IMR-90 (cell line): ENCODE results near the gene ZFP2. TPM values are rescaled to one million over a fixed set of nuclear protein-coding genes. Genes with fewer than 3 reads are reported as not detected.
A peak's percentile ranks its signal among the peaks of the same experiment; 100 is the strongest.

Experiments used
- ATAC-seq: fragments of 200-7000 bp; cut with Tn5 transposase; 2 replicates; pipeline ENCODE4 v1.9.1; 2020; ENCODE audit warnings: low read depth, mild to moderate bottlenecking, moderate library complexity
- Bru-seq: library from RNA; stranded (reverse); fragments of 400-500 nt; gene quantifications from one replicate; lab custom pipeline; 2021; lab: Mats Ljungman, UMichigan
- BruChase-seq, 2 experiments: library from RNA; stranded (reverse); fragments of 400-500 nt; gene quantifications; one replicate each; lab custom pipeline; 2021; lab: Mats Ljungman, UMichigan
- BruUV-seq: library from RNA; stranded (reverse); fragments of 400-500 nt; replicated peaks from 2 replicates; lab custom pipeline; 2021; lab: Mats Ljungman, UMichigan
- CTCF ChIA-PET: fragments of 300-600 bp; formaldehyde crosslinking; extraction: SDS; loops from one replicate; lab custom pipeline; 2021; ENCODE audit warnings: antibody characterized with exemption; lab: Yijun Ruan, JAX
- POLR2A ChIA-PET: fragments of 300-600 bp; sonication (Branson Sonifier 250); formaldehyde crosslinking; loops from one replicate; lab custom pipeline; 2022; ENCODE audit warnings: antibody characterized with exemption; ENCODE audit not compliant: unreplicated experiment; lab: Charles Lee
- DNase-seq: peaks from one replicate; pipeline ENCODE4 v3.0.0; 2013
- H2AFZ ChIP-seq: replicated peaks from 2 replicates; pipeline ENCODE3; 2013; ENCODE audit warnings: low read length, mild to moderate bottlenecking; ENCODE audit not compliant: poor library complexity
- H2AK5ac ChIP-seq: 2 replicates; pipeline ENCODE4 v1.6.1; 2013; ENCODE audit warnings: low read depth, low read length, inconsistent platforms
- H2AK9ac ChIP-seq: replicated peaks from 2 replicates; pipeline ENCODE3; 2013; ENCODE audit warnings: mild to moderate bottlenecking, low read depth, low read length, moderate library complexity; ENCODE audit not compliant: poor library complexity
- H2BK120ac ChIP-seq: 2 replicates; pipeline ENCODE4 v1.6.1; 2013; ENCODE audit warnings: low read depth, low read length, inconsistent platforms
- H2BK15ac ChIP-seq: 3 replicates; pipeline ENCODE4 v1.6.1; 2013; ENCODE audit warnings: low read depth, low read length, inconsistent platforms
- H2BK20ac ChIP-seq: 2 replicates; pipeline ENCODE4 v1.6.1; 2013; ENCODE audit warnings: low read depth, mild to moderate bottlenecking, inconsistent platforms, low read length, moderate library complexity
- H2BK5ac ChIP-seq: 2 replicates; pipeline ENCODE4 v1.6.1; 2013; ENCODE audit warnings: mild to moderate bottlenecking, low read depth, low read length, inconsistent platforms; ENCODE audit not compliant: poor library complexity, severe bottlenecking
- H3K14ac ChIP-seq: replicated peaks from 2 replicates; pipeline ENCODE4 v1.6.1; 2013; ENCODE audit warnings: low read depth, low read length, inconsistent platforms
- H3K18ac ChIP-seq: 2 replicates; pipeline ENCODE4 v1.6.1; 2013; ENCODE audit warnings: low read depth, low read length, control low read depth
- H3K23ac ChIP-seq: 2 replicates; pipeline ENCODE4 v1.6.1; 2013; ENCODE audit warnings: low read depth, low read length, inconsistent platforms
- H3K27ac ChIP-seq: 2 replicates; pipeline ENCODE4 v1.5.1; 2013; ENCODE audit warnings: mild to moderate bottlenecking, control low read depth, low read length; ENCODE audit not compliant: insufficient read depth
- H3K27me3 ChIP-seq: 2 replicates; pipeline ENCODE4 v1.6.1; 2013; ENCODE audit warnings: low read length; ENCODE audit not compliant: control insufficient read depth, insufficient read depth
- H3K36me3 ChIP-seq: 2 replicates; pipeline ENCODE4 v1.6.1; 2013; ENCODE audit warnings: low read length, mixed read lengths; ENCODE audit not compliant: control insufficient read depth, insufficient read depth
- H3K4ac ChIP-seq: 2 replicates; pipeline ENCODE4 v1.6.1; 2013; ENCODE audit warnings: low read depth, low read length, inconsistent platforms
- H3K4me1 ChIP-seq: 2 replicates; pipeline ENCODE4 v1.6.1; 2013; ENCODE audit warnings: low read length, mixed read lengths; ENCODE audit not compliant: control insufficient read depth, insufficient read depth
- H3K4me2 ChIP-seq: 2 replicates; pipeline ENCODE4 v1.6.1; 2013; ENCODE audit warnings: low read depth, mild to moderate bottlenecking, control low read depth, low read length, moderate library complexity
- H3K4me3 ChIP-seq: 2 replicates; pipeline ENCODE4 v1.5.1; 2013; ENCODE audit warnings: low read depth, mild to moderate bottlenecking, control low read depth, low read length, moderate library complexity; ENCODE audit not compliant: insufficient read depth
- H3K56ac ChIP-seq: 2 replicates; pipeline ENCODE4 v1.6.1; 2013; ENCODE audit warnings: low read length, inconsistent platforms; ENCODE audit not compliant: insufficient read depth; ENCODE audit errors: extremely low read depth
- H3K79me1 ChIP-seq, 2 experiments: 2 replicates each; pipeline ENCODE4 v1.6.1; 2013; ENCODE audit warnings: low read length in 2 of 2, inconsistent platforms in 1 of 2, low read depth in 1 of 2
- H3K9ac ChIP-seq: 2 replicates; pipeline ENCODE4 v1.6.1; 2013; ENCODE audit warnings: low read depth, low read length, control low read depth
- H3K9me1 ChIP-seq: 2 replicates; pipeline ENCODE4 v1.6.1; 2013; ENCODE audit warnings: low read length, inconsistent platforms; ENCODE audit not compliant: insufficient read depth
- H3K9me3 ChIP-seq: 2 replicates; pipeline ENCODE4 v1.6.1; 2013; ENCODE audit warnings: low read length; ENCODE audit not compliant: control insufficient read depth, insufficient read depth
- H4K20me1 ChIP-seq: 2 replicates; pipeline ENCODE4 v1.6.1; 2013; ENCODE audit warnings: low read length, inconsistent platforms; ENCODE audit not compliant: insufficient read depth
- H4K5ac ChIP-seq: 2 replicates; pipeline ENCODE4 v1.6.1; 2013; ENCODE audit warnings: mild to moderate bottlenecking, low read depth, low read length, control low read depth
- H4K8ac ChIP-seq, 2 experiments: 2 replicates each; pipeline ENCODE4 v1.6.1; 2013; ENCODE audit warnings: low read depth in 2 of 2, low read length in 2 of 2, control low read depth in 1 of 2, inconsistent platforms in 1 of 2
- H4K91ac ChIP-seq: 2 replicates; pipeline ENCODE4 v1.6.1; 2013; ENCODE audit warnings: low read depth, low read length, inconsistent platforms; ENCODE audit not compliant: insufficient read depth
- FOS ChIP-seq: fragments of 150-350 bp; IDR thresholded peaks from 2 replicates; pipeline ENCODE4 v1.6.1; 2016; ENCODE audit warnings: low read depth, low read length
- MAFK ChIP-seq: IDR thresholded peaks from 2 replicates; pipeline ENCODE4 v1.6.1; 2012; ENCODE audit warnings: low read depth, low read length, improper control_type of control experiment
- MAZ ChIP-seq: IDR thresholded peaks from 2 replicates; pipeline ENCODE4 v1.6.1; 2012; ENCODE audit warnings: low read depth, mild to moderate bottlenecking, low read length, improper control_type of control experiment, moderate library complexity, borderline replicate concordance
- MXI1 ChIP-seq: IDR thresholded peaks from 2 replicates; pipeline ENCODE4 v1.6.1; 2012; ENCODE audit warnings: low read depth, mild to moderate bottlenecking, low read length, moderate library complexity, borderline replicate concordance
- NFE2L2 ChIP-seq: fragments of 150-350 bp; IDR thresholded peaks from 2 replicates; pipeline ENCODE4 v1.6.1; 2016; ENCODE audit warnings: low read depth, mild to moderate bottlenecking, low read length
- POLR2A ChIP-seq: IDR thresholded peaks from 2 replicates; pipeline ENCODE4 v1.6.1; 2012; ENCODE audit warnings: mild to moderate bottlenecking, low read depth, low read length
- RAD21 ChIP-seq: IDR thresholded peaks from 2 replicates; pipeline ENCODE4 v1.6.1; 2012; ENCODE audit warnings: low read length, improper control_type of control experiment
- RCOR1 ChIP-seq: IDR thresholded peaks from 2 replicates; pipeline ENCODE4 v1.6.1; 2012; ENCODE audit warnings: mild to moderate bottlenecking, low read length, improper control_type of control experiment; ENCODE audit not compliant: insufficient replicate concordance
- RFX5 ChIP-seq: IDR thresholded peaks from 2 replicates; pipeline ENCODE4 v1.8.0; 2012; ENCODE audit warnings: low read depth, mild to moderate bottlenecking, low read length, moderate library complexity
- SMC3 ChIP-seq: fragments of 150-350 bp; IDR thresholded peaks from 2 replicates; pipeline ENCODE4 v1.6.1; 2016; ENCODE audit warnings: low read depth, mild to moderate bottlenecking, antibody characterized with exemption, low read length, moderate library complexity
- whole genome bisulfite sequencing, 2 experiments: methylation state at CpG; one replicate each; pipeline versions ENCODE4 v1.1.5 to v1.1.7; 2013; ENCODE audit warnings: missing lambda C conversion rate in 2 of 2; ENCODE audit not compliant: insufficient read length in 1 of 2; ENCODE audit errors: extremely low coverage in 2 of 2; 5-methylcytosine and 5-hydroxymethylcytosine counted together
- dilution Hi-C: fragments of 300-500 bp; cut with HindIII; formaldehyde crosslinking; loops from one replicate; pipeline ENCODE4 v1.14.3; 2018; ENCODE audit warnings: low sequenced_read_pairs; ENCODE audit not compliant: unreplicated experiment
- in situ Hi-C: fragments of 300-500 bp; cut with MboI; formaldehyde crosslinking; loops from 3 replicates; pipeline ENCODE4 v1.14.3; 2019; ENCODE audit warnings: low sequenced_read_pairs, inconsistent platforms, mixed read lengths
- intact Hi-C: fragments of 100-400 bp; cut with micrococcal nuclease; formaldehyde crosslinking; loops from 2 replicates; pipeline ENCODE4 v1.10.0; 2022
- long read RNA-seq: library from polyadenylated mRNA; unstranded; transcript quantifications from one replicate; pipeline ENCODE4 v2.0.0, GENCODE V29; 2021; ENCODE audit not compliant: unreplicated experiment
- polyA plus RNA-seq, 3 experiments: library from polyadenylated mRNA; depleted of rRNA; stranded (reverse); fragments of >200 nt; gene quantifications; 2 replicates each; pipeline ENCODE4 v1.2.3, GENCODE V29; 2012; ENCODE audit warnings: low replicate concordance in 1 of 3
- total RNA-seq: library from RNA; depleted of rRNA; stranded (reverse); fragments of >200 nt; gene quantifications from 2 replicates; pipeline ENCODE4 v1.2.3, GENCODE V29; 2012; rRNA removed
- TF ChIP-seq, protein P1 (sequence below): conservative IDR thresholded peaks from 2 replicates; pipeline ENCODE4 v1.5.1; 2012; ENCODE audit warnings: mild to moderate bottlenecking, low read depth, low read length, improper control_type of control experiment
- TF ChIP-seq, protein P2 (sequence below): fragments of 150-350 bp; IDR thresholded peaks from 2 replicates; pipeline ENCODE4 v1.6.1; 2017; ENCODE audit warnings: mild to moderate bottlenecking, antibody characterized with exemption, low read length, low read depth

Gene ZFP2
- 0.18 and 0.56 TPM in 2 replicates for total RNA-seq
- polyA plus RNA-seq (2012; rRNA removed), result 0.06 and 0.19 TPM in 2 replicates
- 0.01 and 0.04 TPM in 2 replicates for polyA plus RNA-seq (2012; cell fraction: cytosol; rRNA removed)
- 0.02 and 0.41 TPM in 2 replicates for polyA plus RNA-seq (2012; cell fraction: nucleus; rRNA removed; ENCODE audit: low replicate concordance)
- Bru-seq, nascent RNA, result percentile 40 among the genes with signal in this experiment
- percentile 53 among the genes with signal in this experiment for BruChase-seq, experiment 1, labeled RNA remaining after a 6-hour chase
- BruChase-seq, experiment 2, labeled RNA remaining after a 2-hour chase, result percentile 51 among the genes with signal in this experiment
- long read RNA-seq, partial matches to known transcripts, result 0 of 1 reads
- long read RNA-seq, other reads (novel, unspliced or antisense), result 1 of 1 reads

DNA sequence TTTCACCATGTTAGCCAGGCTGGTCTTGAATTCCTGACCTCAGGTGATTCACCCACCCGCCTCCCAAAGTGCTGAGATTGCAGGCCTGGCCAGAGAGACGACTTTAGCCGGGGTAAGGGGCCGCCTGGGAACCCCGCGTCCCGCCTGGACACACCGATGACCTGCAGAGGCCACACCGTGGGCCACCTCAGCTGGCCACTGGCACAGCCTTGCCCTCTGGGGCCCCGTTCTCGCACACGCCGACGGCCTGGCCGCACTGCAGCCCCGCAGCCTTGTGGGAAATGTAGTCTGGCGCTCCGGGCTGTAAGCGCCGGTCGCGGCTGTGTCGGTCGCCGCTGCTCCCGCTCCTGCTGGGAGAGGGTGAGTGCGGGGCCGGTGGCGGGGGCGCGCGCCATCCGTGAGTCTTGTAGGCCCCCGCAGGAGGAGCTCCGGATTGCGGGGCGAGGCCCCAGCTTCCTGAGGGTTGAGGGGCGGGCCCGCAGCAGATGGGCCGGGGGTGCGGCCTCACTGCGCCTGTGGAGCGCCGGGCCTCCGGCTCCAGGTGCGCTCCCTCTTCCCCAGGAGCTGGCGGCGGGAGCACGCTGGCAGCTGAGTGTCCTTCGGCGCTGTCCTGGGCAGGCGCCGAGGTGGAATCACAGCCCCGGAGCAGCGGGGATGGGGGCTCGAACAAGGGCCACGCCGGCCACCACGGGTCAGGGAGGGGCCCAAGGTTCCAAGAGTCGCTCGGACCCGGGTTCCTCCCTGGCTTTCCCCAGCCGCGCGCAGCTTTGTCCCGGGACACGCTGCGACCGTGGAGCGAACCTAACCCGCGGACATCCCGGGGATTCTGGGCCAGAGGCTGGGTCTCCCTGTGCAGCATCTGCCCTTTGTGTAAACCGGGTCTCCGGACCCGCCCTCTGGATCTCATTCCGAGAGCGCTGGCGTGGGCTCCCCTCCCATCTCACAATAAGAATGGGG lies at the start of gene ZFP2:
ZFP2 (plus strand) TSS at position 299 of the 957 bp plus-strand sequence. CDS start 35,401 bp downstream, outside the sequence.
- H3K56ac ChIP-seq, result no peak within 1 kb of the TSS
- BruUV-seq, result no TSS peak
- peak within 1 kb of the TSS; percentile 58 for H3K4me2 ChIP-seq
- no peaks in the 10 kb centered on the region for H3K36me3 ChIP-seq
- ChIA-PET CTCF (no interaction called here), POLR2A (no interaction called here)
- no peak within 1 kb of the TSS for H2BK120ac ChIP-seq
- ATAC-seq (peak; percentile 98), DNase-seq (peak; percentile 27)
- H2AK9ac ChIP-seq, result peak within 1 kb of the TSS; percentile 81
- peak within 1 kb of the TSS; percentile 82 to 84; a peak in 2 of 4 replicates for H4K8ac ChIP-seq
- WGBS, 2 experiments, result 5% methylated on average over 39 of the region's 79 CpGs; no CpG with 5 or more reads in 1 of the 2 experiments
- no peak within 1 kb of the TSS for H2BK15ac ChIP-seq
- H4K91ac ChIP-seq, result no peak within 1 kb of the TSS
- H3K23ac ChIP-seq, result peak within 1 kb of the TSS; percentile 24; the same call in 1 of the 2 replicates
- peak within 1 kb of the TSS; percentile 45; the same call in 1 of the 2 replicates for H3K9ac ChIP-seq
- H3K4ac ChIP-seq, result no peak within 1 kb of the TSS
- H3K9me1 ChIP-seq, result no peaks in the 10 kb centered on the region
- intact Hi-C loops (loop anchor here (1.0 to 5.0 kb wide), 2 partner anchors 127 to 526 kb away; partner anchors contain the start of gene ZNF879), dilution Hi-C loops (no loop called here), in situ Hi-C loops (no loop called here)
- H3K27ac ChIP-seq, result no peak within 1 kb of the TSS; the same call in 1 of the 2 replicates
- no peaks in the 10 kb centered on the region for H3K4me1 ChIP-seq
- peaks cover 8% of the 10 kb centered on the region for H3K9me3 ChIP-seq
- H2BK5ac ChIP-seq, result no peak within 1 kb of the TSS
- no peak within 1 kb of the TSS for H2AK5ac ChIP-seq
- no peaks in the 10 kb centered on the region for H4K20me1 ChIP-seq
- H3K27me3 ChIP-seq, result no peaks in the 10 kb centered on the region
- no peak within 1 kb of the TSS for H3K18ac ChIP-seq
- H4K5ac ChIP-seq, result no peak within 1 kb of the TSS
- no peaks in the 10 kb centered on the region for H3K79me1 ChIP-seq
- H2BK20ac ChIP-seq, result no peak within 1 kb of the TSS
- H3K4me3 ChIP-seq, result peak within 1 kb of the TSS; percentile 57
- H2AFZ ChIP-seq, result peak within 1 kb of the TSS; percentile 97
- no peak within 1 kb of the TSS for H3K14ac ChIP-seq
- TF ChIP-seq MAZ (no peak), RAD21 (no peak), FOS (no peak), POLR2A (no peak), RCOR1 (no peak), MXI1 (no peak), MAFK (no peak), SMC3 (no peak), NFE2L2 (no peak), RFX5 (no peak)
- TF ChIP-seq, protein P1, sequence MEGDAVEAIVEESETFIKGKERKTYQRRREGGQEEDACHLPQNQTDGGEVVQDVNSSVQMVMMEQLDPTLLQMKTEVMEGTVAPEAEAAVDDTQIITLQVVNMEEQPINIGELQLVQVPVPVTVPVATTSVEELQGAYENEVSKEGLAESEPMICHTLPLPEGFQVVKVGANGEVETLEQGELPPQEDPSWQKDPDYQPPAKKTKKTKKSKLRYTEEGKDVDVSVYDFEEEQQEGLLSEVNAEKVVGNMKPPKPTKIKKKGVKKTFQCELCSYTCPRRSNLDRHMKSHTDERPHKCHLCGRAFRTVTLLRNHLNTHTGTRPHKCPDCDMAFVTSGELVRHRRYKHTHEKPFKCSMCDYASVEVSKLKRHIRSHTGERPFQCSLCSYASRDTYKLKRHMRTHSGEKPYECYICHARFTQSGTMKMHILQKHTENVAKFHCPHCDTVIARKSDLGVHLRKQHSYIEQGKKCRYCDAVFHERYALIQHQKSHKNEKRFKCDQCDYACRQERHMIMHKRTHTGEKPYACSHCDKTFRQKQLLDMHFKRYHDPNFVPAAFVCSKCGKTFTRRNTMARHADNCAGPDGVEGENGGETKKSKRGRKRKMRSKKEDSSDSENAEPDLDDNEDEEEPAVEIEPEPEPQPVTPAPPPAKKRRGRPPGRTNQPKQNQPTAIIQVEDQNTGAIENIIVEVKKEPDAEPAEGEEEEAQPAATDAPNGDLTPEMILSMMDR, result no peak
- TF ChIP-seq, protein P2, sequence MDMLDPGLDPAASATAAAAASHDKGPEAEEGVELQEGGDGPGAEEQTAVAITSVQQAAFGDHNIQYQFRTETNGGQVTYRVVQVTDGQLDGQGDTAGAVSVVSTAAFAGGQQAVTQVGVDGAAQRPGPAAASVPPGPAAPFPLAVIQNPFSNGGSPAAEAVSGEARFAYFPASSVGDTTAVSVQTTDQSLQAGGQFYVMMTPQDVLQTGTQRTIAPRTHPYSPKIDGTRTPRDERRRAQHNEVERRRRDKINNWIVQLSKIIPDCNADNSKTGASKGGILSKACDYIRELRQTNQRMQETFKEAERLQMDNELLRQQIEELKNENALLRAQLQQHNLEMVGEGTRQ, result no peak
